K562 (cell line): ENCODE data around the gene MICU1. TPM values are rescaled to one million over a fixed set of nuclear protein-coding genes. Genes with fewer than 3 reads are reported as not detected.

Source experiments
- BRCA1 ChIP-seq, 2 experiments: fragments of 450-650 bp in 1 of 2; sonication (generic) in 1 of 2; formaldehyde crosslinking in 1 of 2; IDR thresholded peaks; 2 replicates each; pipeline versions ENCODE4 v1.5.0 to v1.6.1; 2017 to 2020; ENCODE audit warnings: mild to moderate bottlenecking in 1 of 2, missing genetic modification reagents in 1 of 2
- CBX2 ChIP-seq: fragments of 200-600 bp; sonication (generic); IDR thresholded peaks from one replicate; pipeline ENCODE4 v1.6.1; 2012; ENCODE audit warnings: mild to moderate bottlenecking, low read length, inconsistent platforms; ENCODE audit not compliant: insufficient read depth, poor library complexity, severe bottlenecking
- CLOCK ChIP-seq: fragments of 250-450 bp; sonication (Bioruptor Pico); IDR thresholded peaks from 2 replicates; pipeline ENCODE4 v1.4.0; 2020; ENCODE audit warnings: mild to moderate bottlenecking, moderate library complexity, borderline replicate concordance
- ETV1 ChIP-seq: fragments of 450-650 bp; conservative IDR thresholded peaks from 2 replicates; pipeline ENCODE4 v1.6.1; 2016; ENCODE audit warnings: missing genetic modification characterization, control low read depth, low read depth, missing compliant biosample characterization
- MGA ChIP-seq: fragments of 450-650 bp; IDR thresholded peaks from 2 replicates; pipeline ENCODE4 v1.6.1; 2016; ENCODE audit warnings: mild to moderate bottlenecking, moderate library complexity
- RBM39 ChIP-seq: fragments of 200-400 bp; formaldehyde crosslinking; optimal IDR thresholded peaks from 2 replicates; pipeline ENCODE3; 2018; ENCODE audit warnings: low read depth, low read length
- SAFB ChIP-seq: fragments of 200-400 bp; formaldehyde crosslinking; IDR thresholded peaks from 2 replicates; pipeline ENCODE4 v1.6.1; 2017; ENCODE audit warnings: low read depth, low read length, borderline replicate concordance
- ZNF184 ChIP-seq: sonication (generic); formaldehyde crosslinking; IDR thresholded peaks from 2 replicates; pipeline ENCODE4 v1.5.0; 2020; ENCODE audit warnings: missing genetic modification reagents
- ZNF592 ChIP-seq: fragments of 450-650 bp; IDR thresholded peaks from 2 replicates; pipeline ENCODE4 v1.6.1; 2017; ENCODE audit warnings: antibody characterized with exemption, mild to moderate bottlenecking
- polyA plus RNA-seq, 8 experiments: library from polyadenylated mRNA; depleted of rRNA in 4 of 8; stranded (reverse) in 5 of 8; unstranded in 3 of 8; fragments of >200 nt; fragmentation: Nextera tagmentation in 2 of 8; fragmentation: Illumina TruSeq in 1 of 8; extraction: Ambion mirVana in 2 of 8; extraction: Trizol in 1 of 8; gene quantifications; 2 replicates each; pipeline versions ENCODE4 v1.2.1 to v1.2.3, GENCODE V29; 2011 to 2014; ENCODE audit warnings: inconsistent platforms in 1 of 8, missing spikeins in 1 of 8
- total RNA-seq, 7 experiments: library from RNA; depleted of rRNA in 6 of 7; stranded (reverse); fragments of >200 nt in 6 of 7; fragmentation: Illumina TruSeq in 2 of 7; extraction: Trizol in 2 of 7; gene quantifications; 2 replicates each; pipeline versions ENCODE4 v1.2.1 to v1.2.3, GENCODE V29; 2011 to 2021; ENCODE audit warnings: low replicate concordance in 1 of 7

MICU1 gene
- total and polyA plus RNA-seq, 9 of the 15 experiments (the other 6 are each of a cell fraction or from before 2014, with no cell fraction given) = 29.3 to 76.8 (median 48.4) TPM

DNA sequence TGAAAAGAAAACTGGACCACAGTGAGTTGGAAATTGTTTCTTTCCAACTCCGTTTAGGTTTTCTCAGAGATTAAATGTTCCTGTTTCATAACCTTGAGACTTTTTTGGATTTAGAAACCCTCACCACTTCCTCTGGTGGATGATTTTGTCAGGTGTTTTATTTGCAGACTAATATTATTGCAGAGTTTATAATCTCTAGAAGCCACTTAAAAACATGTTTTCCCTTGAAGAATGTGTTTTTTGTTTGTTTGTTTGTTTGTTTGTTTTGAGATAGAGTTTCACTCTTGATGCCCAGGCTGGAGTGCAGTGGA lies 520 bp upstream of the MICU1 start (continued):
- TF ChIP-seq MGA (peak; percentile 40), ZNF592 (no peak), CBX2 (no peak), ZNF184 (CRISPR knock-in tag) (no peak), BRCA1 (IDR thresholded peaks at IDR 0.05) (no peak), BRCA1 (CRISPR knock-in tag; IDR thresholded peaks at IDR 0.05) (no peak), RBM39 (no peak), ETV1 (tag) (0 out of 2 replicates have a peak, but pooled peaks have one; percentile 44), SAFB (no peak), CLOCK (CRISPR knock-in tag) (no peak)
